GM12878 (cell line): Measurements from ENCODE around the gene S100A10. TPM values are rescaled to one million over a fixed set of nuclear protein-coding genes. Genes with fewer than 3 reads are reported as not detected.

Source experiments
- ATAC-seq: fragments of 200-7000 bp; cut with Tn5 transposase; 3 replicates; pipeline ENCODE4 v1.9.1; 2020; ENCODE audit warnings: mild to moderate bottlenecking, moderate library complexity
- BruUV-seq: library from RNA; stranded (reverse); fragments of 400-500 nt; replicated peaks from 2 replicates; lab custom pipeline; 2021; lab: Mats Ljungman, UMichigan
- CTCF ChIA-PET: fragments of 300-600 bp; sonication (Branson Sonifier 250); formaldehyde crosslinking; extraction: SDS; loops from one replicate; lab custom pipeline; 2021; ENCODE audit warnings: inconsistent platforms; lab: Yijun Ruan, JAX
- POLR2A ChIA-PET: fragments of 350-600 bp; formaldehyde crosslinking; extraction: SDS; loops from one replicate; lab custom pipeline; 2021; ENCODE audit warnings: inconsistent platforms; lab: Charles Lee
- RAD21 ChIA-PET: fragments of 300-600 bp; sonication (Branson Sonifier 250); formaldehyde crosslinking; loops from one replicate; lab custom pipeline; 2023; ENCODE audit warnings: antibody characterized with exemption; ENCODE audit not compliant: unreplicated experiment; lab: Charles Lee
- SMC1A ChIA-PET: fragments of 300-600 bp; sonication (Branson Sonifier 250); formaldehyde crosslinking; loops from one replicate; lab custom pipeline; 2023; ENCODE audit not compliant: unreplicated experiment, uncharacterized antibody; lab: Charles Lee
- DNase-seq: peaks from one replicate; pipeline ENCODE4 v3.0.0-alpha.2; 2011; ENCODE audit warnings: low read depth, low spot score
- FAIRE-seq: peaks from 3 replicates; lab custom pipeline; 2011; peaks lifted over from hg19 to GRCh38; lab: Jason Lieb, UNC
- H2AFZ ChIP-seq: 2 replicates; pipeline ENCODE4 v1.6.0; 2011; ENCODE audit warnings: low read depth, low read length, control low read depth; ENCODE audit not compliant: control insufficient read depth
- H3K27ac ChIP-seq: 2 replicates; pipeline ENCODE4 v1.5.1; 2011; ENCODE audit warnings: control low read depth; ENCODE audit not compliant: control insufficient read depth, insufficient read depth
- H3K27me3 ChIP-seq, 2 experiments: replicated peaks in 1 of 2; 2 replicates each; pipeline versions ENCODE4 v1.6.0 to v1.6.1; 2011; ENCODE audit warnings: low read length in 1 of 2; ENCODE audit not compliant: control insufficient read depth in 2 of 2, insufficient read depth in 2 of 2
- H3K36me3 ChIP-seq, 2 experiments: 2 replicates each; pipeline ENCODE4 v1.5.1; 2011; ENCODE audit warnings: low read length in 1 of 2; ENCODE audit not compliant: control insufficient read depth in 2 of 2, insufficient read depth in 2 of 2
- H3K4me1 ChIP-seq: 2 replicates; pipeline ENCODE4 v1.6.1; 2011; ENCODE audit warnings: mild to moderate bottlenecking, low read length, moderate library complexity, mixed read lengths; ENCODE audit not compliant: control insufficient read depth, insufficient read depth
- H3K4me2 ChIP-seq: 2 replicates; pipeline ENCODE4 v1.6.0; 2011; ENCODE audit warnings: control low read depth; ENCODE audit not compliant: control insufficient read depth, insufficient read depth
- H3K4me3 ChIP-seq: fragments of 200-600 bp; sonication (generic); 2 replicates; pipeline ENCODE4 v1.5.1; 2016
- H3K79me2 ChIP-seq: 2 replicates; pipeline ENCODE4 v1.6.0; 2011; ENCODE audit warnings: low read length; ENCODE audit not compliant: control insufficient read depth, insufficient read depth
- H3K9ac ChIP-seq: 2 replicates; pipeline ENCODE4 v1.8.0; 2011; ENCODE audit warnings: low read length, control low read depth, mixed read lengths; ENCODE audit not compliant: control insufficient read depth, insufficient read depth
- H3K9me3 ChIP-seq: replicated peaks from 3 replicates; pipeline ENCODE4 v1.5.1; 2011; ENCODE audit warnings: mild to moderate bottlenecking, low read length; ENCODE audit not compliant: control insufficient read depth, insufficient read depth
- H4K20me1 ChIP-seq: 2 replicates; pipeline ENCODE4 v1.6.0; 2011; ENCODE audit not compliant: control insufficient read depth, insufficient read depth
- CBX5 ChIP-seq: sonication (generic); IDR thresholded peaks from 2 replicates; pipeline ENCODE4 v1.6.1; 2016; ENCODE audit warnings: low read depth, moderate library complexity, mild to moderate bottlenecking, inconsistent platforms
- CHD1 ChIP-seq: IDR thresholded peaks from 2 replicates; pipeline ENCODE4 v1.6.1; 2012; ENCODE audit warnings: low read depth, low read length, improper control_type of control experiment
- HCFC1 ChIP-seq: fragments of 150-350 bp; IDR thresholded peaks from 2 replicates; pipeline ENCODE4 v1.6.1; 2014; ENCODE audit warnings: low read length
- IKZF1 ChIP-seq: fragments of 450-650 bp; conservative IDR thresholded peaks from 2 replicates; pipeline ENCODE4 v1.6.1; 2017; ENCODE audit warnings: antibody characterized with exemption, mild to moderate bottlenecking
- KAT2A ChIP-seq: conservative IDR thresholded peaks from 2 replicates; pipeline ENCODE4 v1.6.1; 2011; ENCODE audit warnings: low read depth, low read length; ENCODE audit not compliant: control insufficient read depth
- MEF2B ChIP-seq: fragments of 450-650 bp; IDR thresholded peaks from 2 replicates; pipeline ENCODE4 v1.6.1; 2018; ENCODE audit warnings: mild to moderate bottlenecking, moderate library complexity; ENCODE audit not compliant: partially characterized antibody, poor library complexity, severe bottlenecking
- SUZ12 ChIP-seq: fragments of 200-600 bp; sonication (generic); IDR thresholded peaks from one replicate; pipeline ENCODE4 v1.6.1; 2018; ENCODE audit warnings: antibody characterized with exemption, mild to moderate bottlenecking; ENCODE audit not compliant: unreplicated experiment
- TBL1XR1 ChIP-seq: IDR thresholded peaks from 2 replicates; pipeline ENCODE4 v1.6.1; 2012; ENCODE audit warnings: low read depth, low read length, improper control_type of control experiment
- ZNF207 ChIP-seq: fragments of 450-650 bp; IDR thresholded peaks from 2 replicates; pipeline ENCODE4 v1.6.1; 2014; ENCODE audit warnings: antibody characterized with exemption, mild to moderate bottlenecking, borderline replicate concordance
- ZNF274 ChIP-seq: IDR thresholded peaks from one replicate; pipeline ENCODE4 v1.8.0; 2011; ENCODE audit not compliant: insufficient read length, insufficient read depth
- WGBS: methylation state at CpG from one replicate; pipeline ENCODE4 v1.1.6; 2016; ENCODE audit warnings: low lambda C conversion rate; ENCODE audit not compliant: insufficient replicate concordance, insufficient coverage; ENCODE audit errors: missing lambda C conversion rate; 5-methylcytosine and 5-hydroxymethylcytosine counted together
- in situ Hi-C: fragments of 300-500 bp; cut with MboI; formaldehyde crosslinking; loops from 9 replicates; pipeline ENCODE4 v1.14.3; 2018; ENCODE audit warnings: mixed read lengths
- intact Hi-C: fragments of 100-400 bp; cut with micrococcal nuclease; formaldehyde crosslinking; loops from one replicate; pipeline ENCODE4 v1.14.2; 2022; ENCODE audit not compliant: unreplicated experiment
- polyA plus RNA-seq, 11 experiments: library from polyadenylated mRNA; depleted of rRNA in 4 of 11; unstranded in 6 of 11; stranded (reverse) in 5 of 11; fragments of >200 nt; fragmentation: Nextera tagmentation in 4 of 11; fragmentation: Illumina TruSeq in 1 of 11; extraction: Ambion mirVana in 4 of 11; extraction: Trizol in 1 of 11; gene quantifications; 1 replicate in 1 of 11; 2 replicates in 10 of 11; pipeline versions ENCODE4 v1.2.1 to v1.2.3, GENCODE V29; 2011 to 2016; ENCODE audit warnings: inconsistent platforms in 2 of 11, missing spikeins in 2 of 11, low read depth in 1 of 11
- total RNA-seq, 4 experiments: library from RNA; depleted of rRNA in 3 of 4; stranded (reverse); fragments of >200 nt in 3 of 4; fragmentation: Illumina TruSeq in 1 of 4; extraction: Trizol in 1 of 4; gene quantifications; 2 replicates each; pipeline versions ENCODE4 v1.2.1 to v1.2.3, GENCODE V29; 2013 to 2021
- TF ChIP-seq, protein P1 (sequence below): IDR thresholded peaks from 2 replicates; pipeline ENCODE4 v1.6.1; 2011; ENCODE audit warnings: low read depth, mild to moderate bottlenecking, low read length, moderate library complexity, borderline replicate concordance; ENCODE audit errors: extremely low read depth
- TF ChIP-seq, protein P2 (sequence below): fragments of 150-350 bp; IDR thresholded peaks from 2 replicates; pipeline ENCODE4 v1.6.1; 2016; ENCODE audit warnings: low read depth, low read length
- TF ChIP-seq, protein P3 (sequence below): fragments of 450-650 bp; IDR thresholded peaks from 2 replicates; pipeline ENCODE4 v1.6.1; 2014; ENCODE audit warnings: mild to moderate bottlenecking
- TF ChIP-seq, protein P4 (sequence below): IDR thresholded peaks from 2 replicates; pipeline ENCODE4 v1.6.1; 2012; ENCODE audit warnings: improper control_type of control experiment, low read depth, low read length; ENCODE audit not compliant: insufficient replicate concordance

Gene S100A10
- total and polyA plus RNA-seq, 10 of the 15 experiments (the other 5 are each of a cell fraction or from before 2014, with no cell fraction given): 0.18 to 2.8 (median 0.61) TPM; not detected in 2

DNA sequence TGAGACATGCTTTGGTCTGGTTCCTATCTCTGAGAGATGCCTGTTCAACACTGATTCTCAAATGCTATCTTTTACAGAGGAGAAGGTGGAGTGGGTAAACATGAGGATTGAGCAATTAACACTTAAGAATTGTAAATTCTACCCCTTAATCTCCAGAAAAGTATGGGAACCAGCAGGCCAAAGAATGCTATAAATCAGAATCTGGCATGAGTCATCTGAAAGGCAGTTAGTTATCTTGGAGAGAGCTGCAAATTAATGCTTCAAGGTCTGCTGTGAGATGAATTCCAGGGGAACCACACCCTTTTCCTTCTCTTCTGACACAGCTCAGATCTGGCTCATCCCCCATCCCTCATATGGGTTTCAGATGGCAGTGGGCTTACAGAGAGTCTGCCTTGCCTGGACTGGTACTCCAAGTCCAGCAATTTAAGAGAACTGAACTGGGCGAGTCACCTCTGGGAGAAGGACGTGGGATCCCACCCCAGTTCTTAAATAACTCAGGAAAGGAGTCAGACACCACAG, 5.2 kb downstream of the S100A10 start:
- H3K4me2 ChIP-seq: no peak overlapping the region
- ChIA-PET SMC1A (interaction anchor here (1.0 to 1.4 kb wide), 4 partner anchors 13 to 103 kb away, joined by 3 to 4 read pairs (median 3); no protein-coding TSS in a partner anchor), RAD21 (no interaction called here), POLR2A (no interaction called here), CTCF (interaction anchor here (0.8 to 6.2 kb wide), 3 partner anchors 12 to 103 kb away, joined by 3 to 49 read pairs (median 4); no protein-coding TSS in a partner anchor)
- H3K4me1 ChIP-seq: peaks cover 21% of the 10 kb centered on the region; the same call in 1 of the 2 replicates
- no peaks in the 10 kb centered on the region for H4K20me1 ChIP-seq
- DNase-seq (no peak), ATAC-seq (no peak), FAIRE-seq (no peak)
- peaks cover 14 to 24% of the 10 kb centered on the region in 2 experiments for H3K27me3 ChIP-seq
- intact Hi-C loops: no loop called here
- no peak overlapping the region for H3K27ac ChIP-seq
- in situ Hi-C loops: no loop called here
- H3K9ac ChIP-seq: no peak overlapping the region
- H3K36me3 ChIP-seq: no peaks in the 10 kb centered on the region
- BruUV-seq: no TSS peak
- no peak overlapping the region for H2AFZ ChIP-seq
- WGBS: 76% methylated on average over 2 of the region's 2 CpGs
- H3K79me2 ChIP-seq: no peaks in the 10 kb centered on the region
- no peaks in the 10 kb centered on the region for H3K9me3 ChIP-seq
- no peak overlapping the region for H3K4me3 ChIP-seq
- TF ChIP-seq, protein P1, sequence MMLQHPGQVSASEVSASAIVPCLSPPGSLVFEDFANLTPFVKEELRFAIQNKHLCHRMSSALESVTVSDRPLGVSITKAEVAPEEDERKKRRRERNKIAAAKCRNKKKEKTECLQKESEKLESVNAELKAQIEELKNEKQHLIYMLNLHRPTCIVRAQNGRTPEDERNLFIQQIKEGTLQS: no peak
- TF ChIP-seq CBX5 (no peak), MEF2B (no peak), IKZF1 (no peak), ZNF207 (no peak), SUZ12 (no peak), ZNF274 (no peak), HCFC1 (no peak), KAT2A (no peak), TBL1XR1 (no peak), CHD1 (no peak)
- TF ChIP-seq, protein P2, sequence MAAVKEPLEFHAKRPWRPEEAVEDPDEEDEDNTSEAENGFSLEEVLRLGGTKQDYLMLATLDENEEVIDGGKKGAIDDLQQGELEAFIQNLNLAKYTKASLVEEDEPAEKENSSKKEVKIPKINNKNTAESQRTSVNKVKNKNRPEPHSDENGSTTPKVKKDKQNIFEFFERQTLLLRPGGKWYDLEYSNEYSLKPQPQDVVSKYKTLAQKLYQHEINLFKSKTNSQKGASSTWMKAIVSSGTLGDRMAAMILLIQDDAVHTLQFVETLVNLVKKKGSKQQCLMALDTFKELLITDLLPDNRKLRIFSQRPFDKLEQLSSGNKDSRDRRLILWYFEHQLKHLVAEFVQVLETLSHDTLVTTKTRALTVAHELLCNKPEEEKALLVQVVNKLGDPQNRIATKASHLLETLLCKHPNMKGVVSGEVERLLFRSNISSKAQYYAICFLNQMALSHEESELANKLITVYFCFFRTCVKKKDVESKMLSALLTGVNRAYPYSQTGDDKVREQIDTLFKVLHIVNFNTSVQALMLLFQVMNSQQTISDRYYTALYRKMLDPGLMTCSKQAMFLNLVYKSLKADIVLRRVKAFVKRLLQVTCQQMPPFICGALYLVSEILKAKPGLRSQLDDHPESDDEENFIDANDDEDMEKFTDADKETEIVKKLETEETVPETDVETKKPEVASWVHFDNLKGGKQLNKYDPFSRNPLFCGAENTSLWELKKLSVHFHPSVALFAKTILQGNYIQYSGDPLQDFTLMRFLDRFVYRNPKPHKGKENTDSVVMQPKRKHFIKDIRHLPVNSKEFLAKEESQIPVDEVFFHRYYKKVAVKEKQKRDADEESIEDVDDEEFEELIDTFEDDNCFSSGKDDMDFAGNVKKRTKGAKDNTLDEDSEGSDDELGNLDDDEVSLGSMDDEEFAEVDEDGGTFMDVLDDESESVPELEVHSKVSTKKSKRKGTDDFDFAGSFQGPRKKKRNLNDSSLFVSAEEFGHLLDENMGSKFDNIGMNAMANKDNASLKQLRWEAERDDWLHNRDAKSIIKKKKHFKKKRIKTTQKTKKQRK: no peak
- TF ChIP-seq, protein P3, sequence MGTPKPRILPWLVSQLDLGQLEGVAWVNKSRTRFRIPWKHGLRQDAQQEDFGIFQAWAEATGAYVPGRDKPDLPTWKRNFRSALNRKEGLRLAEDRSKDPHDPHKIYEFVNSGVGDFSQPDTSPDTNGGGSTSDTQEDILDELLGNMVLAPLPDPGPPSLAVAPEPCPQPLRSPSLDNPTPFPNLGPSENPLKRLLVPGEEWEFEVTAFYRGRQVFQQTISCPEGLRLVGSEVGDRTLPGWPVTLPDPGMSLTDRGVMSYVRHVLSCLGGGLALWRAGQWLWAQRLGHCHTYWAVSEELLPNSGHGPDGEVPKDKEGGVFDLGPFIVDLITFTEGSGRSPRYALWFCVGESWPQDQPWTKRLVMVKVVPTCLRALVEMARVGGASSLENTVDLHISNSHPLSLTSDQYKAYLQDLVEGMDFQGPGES: no peak
- TF ChIP-seq, protein P4, sequence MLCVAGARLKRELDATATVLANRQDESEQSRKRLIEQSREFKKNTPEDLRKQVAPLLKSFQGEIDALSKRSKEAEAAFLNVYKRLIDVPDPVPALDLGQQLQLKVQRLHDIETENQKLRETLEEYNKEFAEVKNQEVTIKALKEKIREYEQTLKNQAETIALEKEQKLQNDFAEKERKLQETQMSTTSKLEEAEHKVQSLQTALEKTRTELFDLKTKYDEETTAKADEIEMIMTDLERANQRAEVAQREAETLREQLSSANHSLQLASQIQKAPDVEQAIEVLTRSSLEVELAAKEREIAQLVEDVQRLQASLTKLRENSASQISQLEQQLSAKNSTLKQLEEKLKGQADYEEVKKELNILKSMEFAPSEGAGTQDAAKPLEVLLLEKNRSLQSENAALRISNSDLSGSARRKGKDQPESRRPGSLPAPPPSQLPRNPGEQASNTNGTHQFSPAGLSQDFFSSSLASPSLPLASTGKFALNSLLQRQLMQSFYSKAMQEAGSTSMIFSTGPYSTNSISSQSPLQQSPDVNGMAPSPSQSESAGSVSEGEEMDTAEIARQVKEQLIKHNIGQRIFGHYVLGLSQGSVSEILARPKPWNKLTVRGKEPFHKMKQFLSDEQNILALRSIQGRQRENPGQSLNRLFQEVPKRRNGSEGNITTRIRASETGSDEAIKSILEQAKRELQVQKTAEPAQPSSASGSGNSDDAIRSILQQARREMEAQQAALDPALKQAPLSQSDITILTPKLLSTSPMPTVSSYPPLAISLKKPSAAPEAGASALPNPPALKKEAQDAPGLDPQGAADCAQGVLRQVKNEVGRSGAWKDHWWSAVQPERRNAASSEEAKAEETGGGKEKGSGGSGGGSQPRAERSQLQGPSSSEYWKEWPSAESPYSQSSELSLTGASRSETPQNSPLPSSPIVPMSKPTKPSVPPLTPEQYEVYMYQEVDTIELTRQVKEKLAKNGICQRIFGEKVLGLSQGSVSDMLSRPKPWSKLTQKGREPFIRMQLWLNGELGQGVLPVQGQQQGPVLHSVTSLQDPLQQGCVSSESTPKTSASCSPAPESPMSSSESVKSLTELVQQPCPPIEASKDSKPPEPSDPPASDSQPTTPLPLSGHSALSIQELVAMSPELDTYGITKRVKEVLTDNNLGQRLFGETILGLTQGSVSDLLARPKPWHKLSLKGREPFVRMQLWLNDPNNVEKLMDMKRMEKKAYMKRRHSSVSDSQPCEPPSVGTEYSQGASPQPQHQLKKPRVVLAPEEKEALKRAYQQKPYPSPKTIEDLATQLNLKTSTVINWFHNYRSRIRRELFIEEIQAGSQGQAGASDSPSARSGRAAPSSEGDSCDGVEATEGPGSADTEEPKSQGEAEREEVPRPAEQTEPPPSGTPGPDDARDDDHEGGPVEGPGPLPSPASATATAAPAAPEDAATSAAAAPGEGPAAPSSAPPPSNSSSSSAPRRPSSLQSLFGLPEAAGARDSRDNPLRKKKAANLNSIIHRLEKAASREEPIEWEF: no peak
